Measurements from ENCODE around the gene SLC16A3.

- TF ChIP-seq POLR2AphosphoS5 (IDR thresholded peaks at IDR 0.05; ENCODE audit: low read length) (no peak), REST (IDR thresholded peaks at IDR 0.05; ENCODE audit: low read depth, low read length) (no peak), EP300 (IDR thresholded peaks at IDR 0.05; ENCODE audit: borderline replicate concordance in 1 of 2, control insufficient read depth in 1 of 2, low read depth in 2 of 2, low read length in 2 of 2) (no peak), RFX5 (IDR thresholded peaks at IDR 0.05; ENCODE audit: low read depth, low read length) (no peak), BRCA1 (IDR thresholded peaks at IDR 0.05; ENCODE audit: low read depth, low read length) (no peak), SREBF2 (IDR thresholded peaks at IDR 0.05; ENCODE audit: low read length) (no peak), SKIL (IDR thresholded peaks at IDR 0.05; ENCODE audit: low read depth, poor library complexity, severe bottlenecking) (no peak), TCF7 (IDR thresholded peaks at IDR 0.05; ENCODE audit: borderline replicate concordance) (no peak), MAX (IDR thresholded peaks at IDR 0.05; ENCODE audit: low read depth, low read length) (no peak), E4F1 (IDR thresholded peaks at IDR 0.05; ENCODE audit: borderline replicate concordance, partially characterized antibody) (no peak), MYC (IDR thresholded peaks at IDR 0.05; ENCODE audit: insufficient read depth, insufficient read length, insufficient replicate concordance, low read length, severe bottlenecking) (no peak), CTCF (IDR thresholded peaks at IDR 0.05 in 2 of 3, conservative IDR thresholded peaks at IDR 0.05 in 1 of 3; ENCODE audit: control insufficient read depth in 2 of 3, extremely low read depth in 1 of 3, insufficient read depth in 1 of 3, low read depth in 3 of 3, low read length in 3 of 3) (no peak), ZSCAN29 (IDR thresholded peaks at IDR 0.05) (no peak), CHD1 (IDR thresholded peaks at IDR 0.05; ENCODE audit: low read depth, low read length) (no peak)
Observed at GRCh38 chr17:82287013-82287867, 58.4 kb downstream of the SLC16A3 start.
